ENCODE results near the gene ERF.

DNA sequence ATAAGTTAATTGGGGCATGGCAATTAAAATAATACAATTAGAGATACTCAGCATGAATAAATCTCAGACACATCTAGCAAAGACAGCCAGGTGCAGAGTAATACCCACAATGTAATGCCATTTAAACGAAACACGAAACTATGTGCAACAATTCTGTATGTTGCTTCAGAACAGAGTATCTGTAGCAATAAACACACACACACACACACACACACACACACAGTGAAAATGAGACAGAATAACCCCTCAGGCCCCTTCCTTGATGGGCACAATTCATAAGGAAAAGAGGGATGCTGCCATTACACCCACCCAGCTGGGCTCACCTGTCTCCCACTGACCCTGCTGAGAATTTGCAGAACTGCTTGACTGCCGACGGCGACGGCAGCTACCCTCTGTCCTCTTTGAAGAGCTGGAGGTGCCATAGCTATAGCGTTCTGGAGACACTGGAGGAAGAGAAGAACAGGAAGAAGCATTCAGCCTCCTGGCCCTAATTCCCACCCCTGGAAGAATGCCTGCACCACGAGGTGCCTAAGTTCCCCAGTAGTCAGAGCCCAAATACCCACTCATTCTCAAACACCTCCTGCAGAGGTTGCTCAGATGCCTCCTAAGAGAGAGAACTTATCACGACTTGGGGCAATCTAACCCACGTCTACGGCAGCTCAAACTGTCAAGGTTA, 40.0 kb downstream of the ERF start:
- TF ChIP-seq, protein P1, sequence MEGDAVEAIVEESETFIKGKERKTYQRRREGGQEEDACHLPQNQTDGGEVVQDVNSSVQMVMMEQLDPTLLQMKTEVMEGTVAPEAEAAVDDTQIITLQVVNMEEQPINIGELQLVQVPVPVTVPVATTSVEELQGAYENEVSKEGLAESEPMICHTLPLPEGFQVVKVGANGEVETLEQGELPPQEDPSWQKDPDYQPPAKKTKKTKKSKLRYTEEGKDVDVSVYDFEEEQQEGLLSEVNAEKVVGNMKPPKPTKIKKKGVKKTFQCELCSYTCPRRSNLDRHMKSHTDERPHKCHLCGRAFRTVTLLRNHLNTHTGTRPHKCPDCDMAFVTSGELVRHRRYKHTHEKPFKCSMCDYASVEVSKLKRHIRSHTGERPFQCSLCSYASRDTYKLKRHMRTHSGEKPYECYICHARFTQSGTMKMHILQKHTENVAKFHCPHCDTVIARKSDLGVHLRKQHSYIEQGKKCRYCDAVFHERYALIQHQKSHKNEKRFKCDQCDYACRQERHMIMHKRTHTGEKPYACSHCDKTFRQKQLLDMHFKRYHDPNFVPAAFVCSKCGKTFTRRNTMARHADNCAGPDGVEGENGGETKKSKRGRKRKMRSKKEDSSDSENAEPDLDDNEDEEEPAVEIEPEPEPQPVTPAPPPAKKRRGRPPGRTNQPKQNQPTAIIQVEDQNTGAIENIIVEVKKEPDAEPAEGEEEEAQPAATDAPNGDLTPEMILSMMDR (IDR thresholded peaks at IDR 0.05) = no peak
- no peak for TF ChIP-seq POLR2A (IDR thresholded peaks at IDR 0.05)

Data from right lobe of liver (tissue), 4 donors.